A673 (cell line): Measurements from ENCODE around the gene ACBD3.

Experiments used
- EZH2 ChIP-seq: fragments of 200-600 bp; sonication (generic); IDR thresholded peaks from 2 replicates; pipeline ENCODE4 v1.6.1; 2017; ENCODE audit warnings: borderline replicate concordance, low read depth, mild to moderate bottlenecking, mixed read lengths, antibody characterized with exemption, low read length; ENCODE audit not compliant: poor library complexity, severe bottlenecking
- TF ChIP-seq, protein P1 (sequence below): fragments of 300-800, 200-600 bp; sonication (generic); conservative IDR thresholded peaks from 2 replicates; pipeline ENCODE4 v1.5.1; 2017; ENCODE audit warnings: low read depth, mild to moderate bottlenecking, antibody characterized with exemption, low read length, moderate library complexity, mixed read lengths

DNA sequence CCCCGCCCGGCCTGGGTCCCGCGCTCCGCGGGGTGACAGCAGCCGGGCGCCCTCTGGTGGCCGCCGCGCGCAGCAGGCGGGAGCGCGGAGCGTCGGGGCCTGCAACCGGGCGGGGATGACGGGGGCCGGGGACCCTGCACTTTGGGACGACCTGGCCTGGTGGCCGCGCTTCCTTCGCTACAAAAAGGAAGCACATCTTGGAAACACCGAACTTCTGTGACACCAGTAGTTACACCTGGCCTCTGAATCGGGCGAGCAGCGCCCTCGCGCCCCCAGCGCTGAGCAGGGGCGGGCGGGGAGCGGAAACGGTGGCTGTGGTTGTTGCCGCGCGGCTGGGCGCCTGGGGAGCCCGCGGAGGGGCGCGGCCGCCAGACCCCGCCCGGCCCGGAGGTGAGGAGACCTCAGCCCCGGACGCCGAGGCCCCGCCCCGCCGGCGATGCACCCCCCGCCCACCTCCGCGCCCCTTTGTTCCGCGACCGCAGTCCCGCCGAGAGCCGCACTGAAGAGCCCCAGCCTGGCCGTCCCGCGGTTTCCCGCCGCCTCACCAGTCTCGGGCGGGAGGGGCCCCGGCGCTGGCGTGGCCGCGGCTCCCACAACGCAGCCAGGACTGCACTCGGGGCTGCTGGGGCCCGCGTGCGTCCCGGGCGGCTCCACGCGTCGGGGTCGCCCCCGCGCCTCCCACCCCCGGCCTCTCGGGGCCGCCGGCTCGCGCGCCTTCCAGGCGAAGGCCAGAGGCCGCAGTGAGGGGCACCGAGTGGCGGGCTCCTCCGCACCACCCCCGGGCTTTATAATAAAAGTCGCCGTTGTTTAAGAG lies 64.7 kb downstream of the ACBD3 start:
- TF ChIP-seq, protein P1, sequence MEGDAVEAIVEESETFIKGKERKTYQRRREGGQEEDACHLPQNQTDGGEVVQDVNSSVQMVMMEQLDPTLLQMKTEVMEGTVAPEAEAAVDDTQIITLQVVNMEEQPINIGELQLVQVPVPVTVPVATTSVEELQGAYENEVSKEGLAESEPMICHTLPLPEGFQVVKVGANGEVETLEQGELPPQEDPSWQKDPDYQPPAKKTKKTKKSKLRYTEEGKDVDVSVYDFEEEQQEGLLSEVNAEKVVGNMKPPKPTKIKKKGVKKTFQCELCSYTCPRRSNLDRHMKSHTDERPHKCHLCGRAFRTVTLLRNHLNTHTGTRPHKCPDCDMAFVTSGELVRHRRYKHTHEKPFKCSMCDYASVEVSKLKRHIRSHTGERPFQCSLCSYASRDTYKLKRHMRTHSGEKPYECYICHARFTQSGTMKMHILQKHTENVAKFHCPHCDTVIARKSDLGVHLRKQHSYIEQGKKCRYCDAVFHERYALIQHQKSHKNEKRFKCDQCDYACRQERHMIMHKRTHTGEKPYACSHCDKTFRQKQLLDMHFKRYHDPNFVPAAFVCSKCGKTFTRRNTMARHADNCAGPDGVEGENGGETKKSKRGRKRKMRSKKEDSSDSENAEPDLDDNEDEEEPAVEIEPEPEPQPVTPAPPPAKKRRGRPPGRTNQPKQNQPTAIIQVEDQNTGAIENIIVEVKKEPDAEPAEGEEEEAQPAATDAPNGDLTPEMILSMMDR = peak; percentile 63
- no peak for TF ChIP-seq EZH2
